SKM-1 (cell line): ENCODE data around the gene GALNT1.
"Not testable (repeated sequence)": the region's sequence is repeated elsewhere in the genome, so short reads cannot be mapped to it uniquely, and the experiment has no call there.

Experiments used
- DNase-seq: peaks from one replicate; lab custom pipeline; 2025; ENCODE audit not compliant: unreplicated experiment; lab: John Stamatoyannopoulos, UW

GALNT1 gene

GRCh38 chr18:35581546-35581897 is at the start of gene GALNT1:
Gene GALNT1, plus strand, starts transcription at chr18:35581740. Its CDS starts 72,923 bp downstream, at chr18:35654663.
- no peak for DNase-seq

DNA sequence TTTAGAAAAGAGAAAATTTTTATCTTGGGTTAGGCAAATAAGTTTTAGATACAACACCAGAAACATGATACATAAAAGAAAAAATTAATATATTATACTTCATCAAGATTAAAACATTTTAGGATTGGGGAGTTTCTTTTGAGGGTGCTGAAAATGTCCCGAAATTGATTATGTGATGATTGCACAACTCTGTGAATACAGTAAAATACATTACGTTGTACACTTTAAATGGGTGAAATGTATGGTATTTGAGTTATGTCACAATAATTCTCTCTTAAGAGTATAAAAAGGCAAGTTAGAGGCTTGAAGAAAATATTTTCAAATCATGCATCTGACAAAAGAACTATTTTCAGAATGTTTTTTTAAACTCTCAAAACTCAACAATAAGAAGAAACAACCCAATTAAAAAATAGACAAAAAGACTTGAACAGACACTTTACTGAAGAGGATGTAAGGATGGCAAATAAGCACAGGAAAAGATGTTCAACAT is 47.6 kb upstream of the GALNT1 start:
- DNase-seq: no peak

- no peak for DNase-seq
Measured at GRCh38 chr18:35535297-35535696, 46.2 kb upstream of the GALNT1 start.

DNA sequence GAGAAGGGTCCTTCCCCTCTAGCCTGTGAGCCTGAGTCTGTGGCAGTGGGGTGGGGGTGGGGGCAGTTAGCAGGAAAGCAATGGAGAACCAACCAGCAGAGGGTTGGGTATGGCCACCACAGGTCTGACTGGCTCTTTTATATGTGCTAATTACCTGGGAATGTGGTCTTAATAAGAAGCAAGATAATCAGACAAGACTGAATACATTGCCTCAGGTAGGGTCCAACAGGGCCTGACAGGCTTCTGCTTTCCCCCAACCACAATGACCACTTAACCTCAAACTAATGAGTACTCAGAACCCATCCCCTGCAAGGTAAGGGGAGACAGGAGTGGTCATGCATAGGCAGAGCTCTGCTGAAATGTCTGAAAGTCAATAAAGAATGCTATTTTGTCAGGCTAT is 39.2 kb upstream of the GALNT1 start:
- DNase-seq: no peak

DNA sequence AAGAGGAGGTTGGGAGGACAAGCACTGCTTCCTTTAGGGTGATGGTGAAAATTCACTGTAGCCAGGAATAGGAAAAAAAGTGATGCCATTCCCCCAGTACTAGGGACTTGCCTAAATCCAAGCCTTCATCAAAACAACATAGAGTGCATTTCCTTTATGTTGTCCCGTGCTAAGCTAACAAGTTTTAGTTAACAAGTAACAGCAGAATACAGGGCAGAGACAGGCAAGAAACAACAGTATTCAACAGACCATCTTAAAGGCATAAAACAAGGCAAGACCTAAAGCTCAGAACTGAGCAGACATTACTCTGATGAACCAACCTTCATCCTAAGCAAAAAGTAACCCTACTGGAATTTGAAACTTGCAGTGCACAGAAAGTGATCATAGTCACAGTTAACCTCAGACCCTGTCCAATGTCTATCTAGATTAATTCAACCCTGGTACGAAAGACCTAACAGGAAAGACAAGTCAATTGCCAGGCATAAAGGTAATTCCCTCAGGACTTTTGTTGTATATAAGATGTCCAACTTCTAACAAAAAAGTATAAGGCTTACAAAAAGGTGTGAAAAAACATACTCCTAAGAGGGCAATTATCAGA is 34.4 kb upstream of the GALNT1 start:
- DNase-seq: no peak

- no peak for DNase-seq
Measured at GRCh38 chr18:35549564-35549963, 32.0 kb upstream of the GALNT1 start.

GRCh38 chr18:35553300-35553699 is 28.2 kb upstream of the GALNT1 start:
- DNase-seq: no peak

DNA sequence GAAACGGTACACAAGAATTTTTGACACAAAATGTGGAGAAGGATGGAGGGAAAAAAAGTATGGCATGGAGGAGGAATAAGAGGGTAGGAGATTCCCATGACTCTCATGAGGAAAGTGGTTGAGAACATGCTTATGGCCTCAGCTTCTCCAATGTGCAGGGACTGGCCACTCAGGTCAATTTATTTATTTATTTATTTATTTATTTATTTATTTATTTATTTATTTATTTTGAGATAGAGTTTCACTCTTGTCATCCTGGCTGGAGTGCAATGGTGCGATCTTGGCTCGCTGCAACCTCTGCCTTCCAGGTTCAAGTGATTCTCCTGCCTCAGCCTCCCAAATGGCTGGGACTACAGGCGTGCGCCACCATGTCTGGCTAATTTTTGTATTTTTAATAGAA is 26.0 kb upstream of the GALNT1 start:
- DNase-seq: not testable (repeated sequence)

DNA sequence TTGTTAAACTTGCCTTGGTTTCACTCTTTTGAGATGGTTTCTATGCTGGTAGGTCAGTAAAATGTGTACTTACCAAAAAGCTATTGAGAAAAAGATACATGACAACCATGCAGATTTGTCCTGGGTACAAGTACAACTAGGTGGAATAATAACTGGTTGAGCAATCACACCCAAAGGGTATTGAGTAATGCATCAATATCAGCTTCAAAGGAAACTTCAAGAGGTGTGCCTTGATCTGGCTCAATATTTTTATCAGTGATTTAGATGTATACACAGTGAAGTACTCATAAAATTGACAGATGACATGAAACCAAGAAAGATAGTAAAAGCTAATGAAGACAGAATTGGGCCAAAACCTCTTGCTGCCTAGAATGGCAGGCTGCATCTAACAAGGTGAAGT is 21.7 kb upstream of the GALNT1 start:
- no peak for DNase-seq

DNA sequence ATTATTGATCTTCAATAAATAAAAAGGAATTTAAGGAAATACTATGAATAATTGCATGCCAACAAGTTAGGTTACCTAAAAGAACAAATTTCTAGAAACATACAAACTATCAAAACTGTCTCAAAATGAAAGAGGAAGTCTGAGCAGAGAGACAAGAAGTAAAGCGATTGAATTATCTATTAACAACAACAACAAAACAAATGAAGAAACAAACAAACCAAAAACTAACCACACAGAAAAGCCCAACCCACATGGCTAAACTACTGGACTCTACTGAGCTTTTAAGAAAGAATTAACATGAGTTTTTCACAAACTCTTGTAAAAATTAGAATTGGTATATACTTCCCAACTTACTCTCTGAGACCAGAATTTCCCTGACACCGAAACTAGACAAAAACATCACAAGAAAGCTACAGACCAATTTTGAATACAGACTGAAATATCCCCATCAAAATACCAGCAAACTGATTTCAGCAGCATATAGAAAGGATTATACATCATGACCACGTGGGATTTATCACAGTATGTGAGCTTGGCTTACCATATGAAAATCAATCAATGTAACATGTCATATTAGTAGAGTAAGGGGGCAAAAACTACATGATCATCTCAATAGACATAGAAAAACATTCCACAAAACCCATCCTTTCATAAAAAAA is 16.6 kb upstream of the GALNT1 start:
- no peak for DNase-seq

- no peak for DNase-seq
Measured at GRCh38 chr18:35566019-35566418, 15.5 kb upstream of the GALNT1 start.

DNA sequence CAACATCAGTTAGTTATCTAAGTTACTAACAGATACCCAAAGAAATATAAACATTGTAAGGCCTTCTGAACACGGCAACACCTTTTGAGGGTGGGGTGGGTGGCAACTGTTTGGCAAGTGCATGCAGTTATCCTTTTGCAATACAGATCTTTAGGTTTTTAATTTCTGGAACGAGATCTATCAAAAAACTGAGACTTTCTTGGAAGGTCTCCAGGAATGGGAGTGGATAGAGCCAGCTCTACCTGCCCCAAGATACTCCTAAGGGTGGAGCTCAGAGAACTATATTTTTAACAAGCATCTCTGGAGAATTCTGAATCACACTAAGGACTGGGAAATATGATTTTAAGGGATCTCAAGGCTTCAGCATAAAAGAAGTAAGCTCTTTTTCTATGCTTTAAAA is 11.4 kb upstream of the GALNT1 start:
- DNase-seq: no peak

DNA sequence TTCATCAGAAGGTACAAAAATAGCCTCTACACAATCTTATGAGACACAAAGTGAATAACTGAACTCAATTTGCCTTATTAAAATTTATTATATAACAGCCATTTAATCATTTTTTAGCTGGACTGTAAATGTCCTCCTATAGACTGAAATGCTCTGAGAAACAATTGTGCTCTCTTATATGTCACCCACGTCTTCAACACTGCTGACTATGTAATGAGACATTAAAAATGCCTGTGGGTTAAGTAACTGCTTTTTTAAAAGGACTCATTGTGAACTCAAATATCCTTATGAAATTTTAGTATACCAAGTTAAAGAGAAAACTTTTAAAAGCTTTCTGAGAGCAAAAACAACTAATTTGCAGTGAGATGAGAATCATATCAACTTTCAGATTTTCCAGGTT is 10.4 kb upstream of the GALNT1 start:
- DNase-seq: no peak

- no peak for DNase-seq
Measured at GRCh38 chr18:35572644-35573043, 8.9 kb upstream of the GALNT1 start.

- DNase-seq: no peak
Measured at GRCh38 chr18:35573531-35573930, 8.0 kb upstream of the GALNT1 start.

GRCh38 chr18:35576240-35576845 is 5.2 kb upstream of the GALNT1 start:
- DNase-seq: not testable (repeated sequence)

- DNase-seq: no peak
Measured at GRCh38 chr18:35577045-35577848, 4.3 kb upstream of the GALNT1 start.

- no peak for DNase-seq
Measured at GRCh38 chr18:35578481-35578880, 3.1 kb upstream of the GALNT1 start.

GRCh38 chr18:35578936-35579335 is 2.6 kb upstream of the GALNT1 start:
- no peak for DNase-seq

DNA sequence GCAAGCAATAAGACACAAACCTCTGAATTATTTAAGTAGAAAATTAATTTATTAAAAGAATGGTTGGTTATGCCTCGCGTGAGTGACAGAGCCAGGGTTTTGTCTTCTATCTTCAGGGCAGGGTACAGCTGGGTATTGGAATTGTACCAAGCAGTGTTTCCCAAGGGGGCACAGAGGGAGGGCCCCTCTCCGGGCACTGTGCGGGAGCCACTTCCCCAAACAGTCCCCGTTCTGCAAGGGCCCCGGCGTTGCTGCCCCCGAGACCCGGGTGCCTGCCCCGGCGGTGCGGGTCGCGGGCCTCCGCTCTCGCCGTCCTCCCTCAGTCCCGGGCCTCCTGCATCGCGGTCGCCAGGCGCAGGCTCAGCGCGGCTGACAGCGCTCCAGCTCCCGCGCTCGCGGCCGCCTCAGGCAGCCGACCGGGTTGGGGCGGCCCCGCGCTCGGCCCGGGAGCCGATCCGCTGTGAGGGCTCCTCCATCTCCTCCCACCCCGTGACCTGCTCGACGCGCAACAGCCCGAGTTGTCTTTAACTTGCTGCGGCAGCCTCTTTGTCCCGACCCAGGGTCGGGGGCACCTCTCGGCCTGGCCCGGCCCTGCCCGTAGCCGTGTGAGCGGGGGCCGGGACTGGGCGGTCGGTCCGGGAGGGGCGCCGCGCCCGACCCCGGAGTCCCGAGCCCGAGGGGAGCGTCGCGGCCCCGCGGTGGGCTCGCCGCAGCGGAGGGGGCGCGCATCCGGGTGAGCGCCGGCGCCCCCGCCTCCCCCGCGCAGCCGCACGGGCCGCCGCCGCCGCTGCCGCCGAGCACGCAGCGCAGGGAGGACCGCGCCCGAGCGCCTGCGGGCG is 620 bp upstream of the GALNT1 start:
- peak; percentile 31 for DNase-seq
